Left kidney (tissue), 2 donors: ENCODE results near the gene KRTAP3-2. TPM values are rescaled to one million over a fixed set of nuclear protein-coding genes. Genes with fewer than 3 reads are reported as not detected.

Experiments
- DNase-seq: peaks from one replicate; pipeline ENCODE4 v3.0.0-alpha.2; 2013
- polyA plus RNA-seq: library from polyadenylated mRNA; unstranded; fragments of 120-200 nt; gene quantifications from one replicate; pipeline ENCODE4 v1.2.1, GENCODE V29; 2013; ENCODE audit not compliant: insufficient read length

The KRTAP3-2 gene
- polyA plus RNA-seq, 1 donor = not detected

- no peak for DNase-seq
Observed at GRCh38 chr17:41010441-41010840, 10.7 kb upstream of the KRTAP3-2 start.

GRCh38 chr17:41009936-41010335 lies 10.2 kb upstream of the KRTAP3-2 start:
- no peak for DNase-seq

GRCh38 chr17:41009301-41009760 lies 9.6 kb upstream of the KRTAP3-2 start:
- no peak for DNase-seq

- DNase-seq = no peak
Observed at GRCh38 chr17:41008811-41009210, 9.1 kb upstream of the KRTAP3-2 start, which contains the start of gene KRTAP3-1. Gene KRTAP3-1 (minus strand): TSS chr17:41009128. CDS start chr17:41009074, 54 bp downstream.

GRCh38 chr17:41004397-41004796 lies 4.7 kb upstream of the KRTAP3-2 start:
- DNase-seq = no peak

GRCh38 chr17:41003926-41004325 lies 4.2 kb upstream of the KRTAP3-2 start:
- DNase-seq = no peak

GRCh38 chr17:41002814-41003213 lies 3.1 kb upstream of the KRTAP3-2 start:
- no peak for DNase-seq

GRCh38 chr17:41001795-41002194 lies 2.1 kb upstream of the KRTAP3-2 start:
- DNase-seq = no peak

GRCh38 chr17:40997361-40997760 lies 2.3 kb downstream of the KRTAP3-2 start:
- no peak for DNase-seq

GRCh38 chr17:40996829-40997228 lies 2.9 kb downstream of the KRTAP3-2 start:
- no peak for DNase-seq

GRCh38 chr17:40995116-40995515 lies 4.6 kb downstream of the KRTAP3-2 start:
- DNase-seq = no peak

GRCh38 chr17:40993839-40994238 lies 5.9 kb downstream of the KRTAP3-2 start, which contains the start of gene KRTAP3-3:
Gene KRTAP3-3 (minus strand): TSS chr17:40994164. CDS start chr17:40994097, 67 bp downstream.
- no peak for DNase-seq

- DNase-seq = no peak
Observed at GRCh38 chr17:40993084-40993483, 6.6 kb downstream of the KRTAP3-2 start.

GRCh38 chr17:40992666-40993065 lies 7.0 kb downstream of the KRTAP3-2 start:
- no peak for DNase-seq

- DNase-seq = no peak
Observed at GRCh38 chr17:40986920-40987319, 12.8 kb downstream of the KRTAP3-2 start.

- DNase-seq = no peak
Observed at GRCh38 chr17:40984226-40984625, 15.5 kb downstream of the KRTAP3-2 start, which contains the start of gene KRT40. Gene KRT40 (minus strand): TSS chr17:40984326. CDS start chr17:40984273, 53 bp downstream.

- no peak for DNase-seq
Observed at GRCh38 chr17:40981115-40981514, 18.6 kb downstream of the KRTAP3-2 start.

- DNase-seq = no peak
Observed at GRCh38 chr17:40980596-40980995, 19.1 kb downstream of the KRTAP3-2 start.

- DNase-seq = no peak
Observed at GRCh38 chr17:40980117-40980516, 19.6 kb downstream of the KRTAP3-2 start.

- no peak for DNase-seq
Observed at GRCh38 chr17:40978575-40979151, 21.0 kb downstream of the KRTAP3-2 start.

- no peak for DNase-seq
Observed at GRCh38 chr17:40975516-40975915, 24.2 kb downstream of the KRTAP3-2 start.

- no peak for DNase-seq
Observed at GRCh38 chr17:40974366-40974765, 25.3 kb downstream of the KRTAP3-2 start.

GRCh38 chr17:40967582-40967981 lies 32.1 kb downstream of the KRTAP3-2 start:
- DNase-seq = no peak

GRCh38 chr17:40966848-40967247 lies 32.9 kb downstream of the KRTAP3-2 start, which contains the start of gene KRT39:
Gene KRT39 (minus strand): TSS chr17:40966948. CDS start chr17:40966856, 92 bp downstream.
- no peak for DNase-seq
